HEK293 (cell line): Measurements from ENCODE around the gene ZNF236.

Experiments
- CTCF ChIA-PET: fragments of 350-600 bp; formaldehyde crosslinking; extraction: SDS; loops from one replicate; lab custom pipeline; 2021; ENCODE audit warnings: antibody characterized with exemption; lab: Yijun Ruan, JAX
- POLR2A ChIA-PET: fragments of 300-600 bp; formaldehyde crosslinking; extraction: SDS; loops from one replicate; lab custom pipeline; 2020; ENCODE audit warnings: antibody characterized with exemption, inconsistent platforms; lab: Yijun Ruan, JAX
- H3K27ac ChIP-seq: fragments of 200-500 bp; sonication (Bioruptor generic); 2 replicates; pipeline ENCODE4 v1.5.1; 2014; ENCODE audit warnings: low read depth, low read length, control low read depth, inconsistent platforms; ENCODE audit errors: extremely low read depth
- H3K36me3 ChIP-seq, 2 experiments: fragments of 200-500 bp in 1 of 2; sonication (Bioruptor generic) in 1 of 2; 1 replicate in 1 of 2; 2 replicates in 1 of 2; pipeline ENCODE4 v1.5.1; 2014 to 2017; ENCODE audit warnings: inconsistent platforms in 2 of 2, low read length in 2 of 2; ENCODE audit not compliant: control insufficient read depth in 2 of 2, insufficient read depth in 1 of 2
- H3K4me1 ChIP-seq: fragments of 200-500 bp; sonication (Bioruptor generic); 2 replicates; pipeline ENCODE4 v1.5.1; 2014; ENCODE audit warnings: mild to moderate bottlenecking, low read length, inconsistent platforms; ENCODE audit not compliant: control insufficient read depth, insufficient read depth
- H3K4me3 ChIP-seq: 2 replicates; pipeline ENCODE4 v1.5.1; 2011; ENCODE audit warnings: low read depth, mild to moderate bottlenecking, control low read depth, low read length, moderate library complexity
- H3K9me3 ChIP-seq: fragments of 200-500 bp; sonication (Bioruptor generic); 2 replicates; pipeline ENCODE4 v1.5.1; 2014; ENCODE audit warnings: low read depth, low read length, inconsistent platforms; ENCODE audit not compliant: control insufficient read depth, insufficient read depth
- IKZF3 ChIP-seq: fragments of 450-650 bp; IDR thresholded peaks from 2 replicates; pipeline ENCODE4 v1.5.0; 2018; ENCODE audit warnings: missing biosample characterization, mild to moderate bottlenecking, missing genetic modification characterization, moderate library complexity
- KLF1 ChIP-seq: fragments of 450-650 bp; formaldehyde crosslinking; IDR thresholded peaks from 2 replicates; pipeline ENCODE4 v1.5.1; 2016; ENCODE audit warnings: missing biosample characterization, missing genetic modification characterization
- KLF8 ChIP-seq: fragments of 450-650 bp; formaldehyde crosslinking; IDR thresholded peaks from 2 replicates; pipeline ENCODE4 v1.5.1; 2016; ENCODE audit warnings: missing biosample characterization, missing genetic modification characterization
- SALL2 ChIP-seq: fragments of 450-650 bp; formaldehyde crosslinking; IDR thresholded peaks from 2 replicates; pipeline ENCODE4 v1.5.0; 2017; ENCODE audit warnings: missing biosample characterization, mild to moderate bottlenecking, missing genetic modification characterization, borderline replicate concordance
- ZBTB11 ChIP-seq: fragments of 450-650 bp; formaldehyde crosslinking; conservative IDR thresholded peaks from 2 replicates; pipeline ENCODE4 v1.5.1; 2016; ENCODE audit warnings: low read depth, missing biosample characterization, missing genetic modification characterization
- ZBTB20 ChIP-seq: fragments of 450-650 bp; formaldehyde crosslinking; IDR thresholded peaks from 2 replicates; pipeline ENCODE4 v1.5.1; 2016; ENCODE audit warnings: missing biosample characterization, missing genetic modification characterization
- ZNF138 ChIP-seq: fragments of 450-650 bp; formaldehyde crosslinking; IDR thresholded peaks from 2 replicates; pipeline ENCODE4 v1.5.1; 2016; ENCODE audit warnings: missing biosample characterization, missing genetic modification characterization, borderline replicate concordance
- ZNF223 ChIP-seq: fragments of 450-650 bp; formaldehyde crosslinking; IDR thresholded peaks from 2 replicates; pipeline ENCODE4 v1.5.1; 2016; ENCODE audit warnings: missing biosample characterization, missing genetic modification characterization
- ZNF239 ChIP-seq: fragments of 450-650 bp; formaldehyde crosslinking; IDR thresholded peaks from 2 replicates; pipeline ENCODE4 v1.5.1; 2016; ENCODE audit warnings: missing biosample characterization, missing genetic modification characterization
- ZNF24 ChIP-seq: fragments of 450-650 bp; formaldehyde crosslinking; IDR thresholded peaks from 2 replicates; pipeline ENCODE4 v1.5.1; 2016; ENCODE audit warnings: missing biosample characterization, missing genetic modification characterization
- ZNF324 ChIP-seq: fragments of 450-650 bp; formaldehyde crosslinking; IDR thresholded peaks from 2 replicates; pipeline ENCODE4 v1.5.1; 2016; ENCODE audit warnings: missing biosample characterization, missing genetic modification characterization
- ZNF350 ChIP-seq: fragments of 450-650 bp; formaldehyde crosslinking; IDR thresholded peaks from 2 replicates; pipeline ENCODE4 v1.5.0; 2017; ENCODE audit warnings: missing biosample characterization, mild to moderate bottlenecking, missing genetic modification characterization
- ZNF488 ChIP-seq: fragments of 450-650 bp; formaldehyde crosslinking; IDR thresholded peaks from 2 replicates; pipeline ENCODE4 v1.5.1; 2016; ENCODE audit warnings: missing biosample characterization, missing genetic modification characterization
- ZNF501 ChIP-seq: fragments of 450-650 bp; formaldehyde crosslinking; IDR thresholded peaks from 2 replicates; pipeline ENCODE4 v1.5.1; 2016; ENCODE audit warnings: missing biosample characterization, missing genetic modification characterization
- ZNF530 ChIP-seq: fragments of 450-650 bp; formaldehyde crosslinking; IDR thresholded peaks from 2 replicates; pipeline ENCODE4 v1.5.1; 2016; ENCODE audit warnings: low read depth, missing biosample characterization, missing genetic modification characterization
- ZNF549 ChIP-seq: fragments of 450-650 bp; IDR thresholded peaks from 2 replicates; pipeline ENCODE4 v1.5.1; 2018; ENCODE audit warnings: missing biosample characterization, missing genetic modification characterization, mild to moderate bottlenecking, inconsistent platforms, moderate library complexity
- ZNF558 ChIP-seq: fragments of 450-650 bp; formaldehyde crosslinking; IDR thresholded peaks from 2 replicates; pipeline ENCODE4 v1.5.1; 2016; ENCODE audit warnings: missing biosample characterization, missing genetic modification characterization
- ZNF664 ChIP-seq: fragments of 450-650 bp; formaldehyde crosslinking; IDR thresholded peaks from 2 replicates; pipeline ENCODE4 v1.5.1; 2016; ENCODE audit warnings: missing biosample characterization, missing genetic modification characterization
- ZNF701 ChIP-seq: fragments of 450-650 bp; formaldehyde crosslinking; IDR thresholded peaks from 2 replicates; pipeline ENCODE4 v1.5.1; 2016; ENCODE audit warnings: missing biosample characterization, missing genetic modification characterization
- ZNF76 ChIP-seq: fragments of 450-650 bp; formaldehyde crosslinking; IDR thresholded peaks from 2 replicates; pipeline ENCODE4; 2016; ENCODE audit warnings: low read depth, missing biosample characterization, missing genetic modification characterization, borderline replicate concordance
- ZNF830 ChIP-seq: fragments of 450-650 bp; IDR thresholded peaks from 2 replicates; pipeline ENCODE4 v1.5.0; 2018; ENCODE audit warnings: missing biosample characterization, missing genetic modification characterization, low read depth, mild to moderate bottlenecking, moderate library complexity
- ZSCAN16 ChIP-seq: fragments of 450-650 bp; formaldehyde crosslinking; IDR thresholded peaks from 2 replicates; pipeline ENCODE4 v1.5.1; 2016; ENCODE audit warnings: missing biosample characterization, missing genetic modification characterization
- TF ChIP-seq, protein P1 (sequence below): fragments of 450-650 bp; formaldehyde crosslinking; IDR thresholded peaks from 2 replicates; pipeline ENCODE4 v1.5.1; 2016; ENCODE audit warnings: missing biosample characterization, missing genetic modification characterization
- TF ChIP-seq, protein P2 (sequence below): IDR thresholded peaks from 2 replicates; pipeline ENCODE4 v1.6.1; 2011; ENCODE audit warnings: mild to moderate bottlenecking, low read depth, low read length, borderline replicate concordance
- TF ChIP-seq, protein P3 (sequence below): fragments of 450-650 bp; formaldehyde crosslinking; IDR thresholded peaks from 2 replicates; pipeline ENCODE4 v1.5.1; 2016; ENCODE audit warnings: missing biosample characterization, missing genetic modification characterization

The ZNF236 gene

GRCh38 chr18:77002496-77002895 is 180.1 kb downstream of the ZNF236 start (continued):
- TF ChIP-seq, protein P1, sequence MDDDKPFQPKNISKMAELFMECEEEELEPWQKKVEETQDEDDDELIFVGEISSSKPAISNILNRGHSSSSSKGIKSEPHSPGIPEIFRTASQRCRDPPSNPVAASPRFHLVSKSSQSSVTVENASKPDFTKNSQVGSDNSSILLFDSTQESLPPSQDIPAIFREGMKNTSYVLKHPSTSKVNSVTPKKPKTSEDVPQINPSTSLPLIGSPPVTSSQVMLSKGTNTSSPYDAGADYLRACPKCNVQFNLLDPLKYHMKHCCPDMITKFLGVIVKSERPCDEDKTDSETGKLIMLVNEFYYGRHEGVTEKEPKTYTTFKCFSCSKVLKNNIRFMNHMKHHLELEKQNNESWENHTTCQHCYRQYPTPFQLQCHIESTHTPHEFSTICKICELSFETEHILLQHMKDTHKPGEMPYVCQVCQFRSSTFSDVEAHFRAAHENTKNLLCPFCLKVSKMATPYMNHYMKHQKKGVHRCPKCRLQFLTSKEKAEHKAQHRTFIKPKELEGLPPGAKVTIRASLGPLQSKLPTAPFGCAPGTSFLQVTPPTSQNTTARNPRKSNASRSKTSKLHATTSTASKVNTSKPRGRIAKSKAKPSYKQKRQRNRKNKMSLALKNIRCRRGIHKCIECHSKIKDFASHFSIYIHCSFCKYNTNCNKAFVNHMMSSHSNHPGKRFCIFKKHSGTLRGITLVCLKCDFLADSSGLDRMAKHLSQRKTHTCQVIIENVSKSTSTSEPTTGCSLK (tag by site-specific recombination), result no peak
- no peak for TF ChIP-seq KLF8 (tag by site-specific recombination)
- no peak for TF ChIP-seq ZNF138 (tag by site-specific recombination)
- no peak for TF ChIP-seq ZNF76 (tag by site-specific recombination)
- TF ChIP-seq ZNF501, result no peak
- no peak for TF ChIP-seq IKZF3 (tag by site-specific recombination)
- no peak for TF ChIP-seq ZNF701 (tag by site-specific recombination)
- TF ChIP-seq ZNF830, result no peak

- no peak overlapping the region for H3K4me3 ChIP-seq
- TF ChIP-seq, protein P2, sequence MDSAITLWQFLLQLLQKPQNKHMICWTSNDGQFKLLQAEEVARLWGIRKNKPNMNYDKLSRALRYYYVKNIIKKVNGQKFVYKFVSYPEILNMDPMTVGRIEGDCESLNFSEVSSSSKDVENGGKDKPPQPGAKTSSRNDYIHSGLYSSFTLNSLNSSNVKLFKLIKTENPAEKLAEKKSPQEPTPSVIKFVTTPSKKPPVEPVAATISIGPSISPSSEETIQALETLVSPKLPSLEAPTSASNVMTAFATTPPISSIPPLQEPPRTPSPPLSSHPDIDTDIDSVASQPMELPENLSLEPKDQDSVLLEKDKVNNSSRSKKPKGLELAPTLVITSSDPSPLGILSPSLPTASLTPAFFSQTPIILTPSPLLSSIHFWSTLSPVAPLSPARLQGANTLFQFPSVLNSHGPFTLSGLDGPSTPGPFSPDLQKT, result no peak
- TF ChIP-seq ZNF488 (tag by site-specific recombination), result no peak
- no peak for TF ChIP-seq ZNF530 (tag by site-specific recombination)
- TF ChIP-seq SALL2, result no peak
- no peak for TF ChIP-seq ZNF223 (tag by site-specific recombination)
- TF ChIP-seq ZNF239 (tag by site-specific recombination), result no peak
- no peak for TF ChIP-seq ZNF324 (tag by site-specific recombination)
- TF ChIP-seq ZNF664, result no peak
- TF ChIP-seq ZNF24 (tag by site-specific recombination), result no peak
- no peak for TF ChIP-seq ZNF549
- no peak for TF ChIP-seq ZSCAN16 (tag by site-specific recombination)
- no peak for TF ChIP-seq KLF1 (tag by site-specific recombination)
- no peak for TF ChIP-seq ZNF558 (tag by site-specific recombination)
- no peak for TF ChIP-seq ZNF350 (tag by site-specific recombination)
- TF ChIP-seq, protein P3, sequence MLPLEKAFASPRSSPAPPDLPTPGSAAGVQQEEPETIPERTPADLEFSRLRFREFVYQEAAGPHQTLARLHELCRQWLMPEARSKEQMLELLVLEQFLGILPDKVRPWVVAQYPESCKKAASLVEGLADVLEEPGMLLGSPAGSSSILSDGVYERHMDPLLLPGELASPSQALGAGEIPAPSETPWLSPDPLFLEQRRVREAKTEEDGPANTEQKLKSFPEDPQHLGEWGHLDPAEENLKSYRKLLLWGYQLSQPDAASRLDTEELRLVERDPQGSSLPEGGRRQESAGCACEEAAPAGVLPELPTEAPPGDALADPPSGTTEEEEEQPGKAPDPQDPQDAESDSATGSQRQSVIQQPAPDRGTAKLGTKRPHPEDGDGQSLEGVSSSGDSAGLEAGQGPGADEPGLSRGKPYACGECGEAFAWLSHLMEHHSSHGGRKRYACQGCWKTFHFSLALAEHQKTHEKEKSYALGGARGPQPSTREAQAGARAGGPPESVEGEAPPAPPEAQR (tag by site-specific recombination), result no peak
- no peak for TF ChIP-seq ZBTB20 (tag by site-specific recombination)
- TF ChIP-seq ZBTB11, result no peak
- H3K9me3 ChIP-seq, result no peaks in the 10 kb centered on the region
- H3K27ac ChIP-seq, result no peak overlapping the region
- H3K4me1 ChIP-seq, result no peaks in the 10 kb centered on the region
- POLR2A ChIA-PET, result no interaction called here
- CTCF ChIA-PET, result interaction anchor here (0.6 to 1.2 kb wide), 4 partner anchors 10 to 645 kb away, joined by 3 read pairs; no protein-coding TSS in a partner anchor
- no peaks in the 10 kb centered on the region for H3K36me3 ChIP-seq
Measured at GRCh38 chr18:77003316-77003715, 181.0 kb downstream of the ZNF236 start.
